ENCODE data around the gene PECR.

Gene PECR

DNA sequence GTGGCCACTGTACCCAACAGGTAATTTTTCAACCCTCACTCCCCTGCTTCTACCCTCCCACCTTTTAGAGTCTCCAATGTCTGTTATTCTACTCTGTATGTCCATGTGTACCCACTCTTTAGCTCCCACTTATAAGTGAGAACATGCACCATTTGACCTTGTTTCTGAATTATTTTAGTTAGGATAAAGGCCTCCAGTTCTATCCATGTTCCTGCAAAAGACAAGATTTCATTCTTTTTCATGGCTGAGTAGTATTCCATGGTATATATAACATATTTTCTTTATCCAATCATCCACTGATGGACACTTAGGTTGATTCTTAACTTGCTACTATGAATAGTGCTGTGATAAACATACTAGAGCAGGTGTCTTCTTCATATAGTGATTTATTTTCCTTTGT is 9.1 kb downstream of the PECR start:
- DNase-seq: no peak

DNA sequence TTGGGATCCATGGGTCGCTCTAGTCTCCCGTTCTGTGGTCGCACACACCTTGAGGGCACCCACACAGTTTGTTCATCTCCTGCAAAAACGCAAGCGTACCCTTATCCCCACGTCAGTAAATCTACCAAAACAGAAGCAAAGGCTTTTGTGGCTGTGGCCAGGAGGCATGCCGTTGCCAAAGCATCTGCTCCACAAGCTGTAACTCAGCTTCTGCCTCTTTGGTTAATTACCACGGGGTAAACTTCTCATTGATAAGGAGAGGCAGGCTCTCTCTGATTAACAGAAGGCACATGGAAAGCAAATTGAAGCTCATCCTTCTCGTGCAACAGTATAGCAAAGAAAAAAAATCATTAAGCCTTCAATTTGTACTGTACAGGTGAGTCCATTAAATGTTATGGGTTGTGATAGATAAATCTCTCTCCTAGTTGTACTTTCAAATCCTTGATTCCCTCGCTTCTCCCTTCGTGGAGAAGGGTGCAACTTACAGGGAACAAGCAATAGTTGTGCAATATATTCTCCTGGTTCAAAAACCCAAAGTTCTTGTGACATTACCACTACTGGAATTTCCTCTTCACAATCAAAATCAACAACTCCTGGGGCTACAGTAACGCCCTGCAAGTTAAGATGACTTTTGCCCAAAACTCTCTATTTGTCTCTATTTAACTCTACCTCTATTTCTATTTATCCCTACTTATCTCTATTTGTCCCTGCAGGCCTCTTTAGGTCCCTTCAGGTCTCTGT is 10.3 kb downstream of the PECR start:
- no peak for DNase-seq

DNA sequence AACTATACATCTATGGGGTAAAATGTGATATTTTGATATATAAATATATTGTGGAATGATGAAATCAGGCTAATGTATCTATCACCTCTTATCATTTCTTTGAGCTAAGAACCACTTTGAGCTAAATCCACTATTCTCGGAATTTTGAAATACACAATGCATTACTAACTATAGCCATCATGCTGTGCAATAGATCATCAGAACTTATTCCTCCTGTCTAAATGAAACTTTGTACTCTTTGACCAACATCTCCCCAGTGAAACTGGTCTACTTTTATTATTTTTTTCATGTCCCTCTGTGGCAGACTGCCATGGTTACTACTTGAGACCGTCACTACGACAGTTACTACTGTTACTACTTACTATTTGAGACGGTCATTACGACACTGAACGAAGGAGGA is 11.4 kb downstream of the PECR start:
- no peak for DNase-seq

DNA sequence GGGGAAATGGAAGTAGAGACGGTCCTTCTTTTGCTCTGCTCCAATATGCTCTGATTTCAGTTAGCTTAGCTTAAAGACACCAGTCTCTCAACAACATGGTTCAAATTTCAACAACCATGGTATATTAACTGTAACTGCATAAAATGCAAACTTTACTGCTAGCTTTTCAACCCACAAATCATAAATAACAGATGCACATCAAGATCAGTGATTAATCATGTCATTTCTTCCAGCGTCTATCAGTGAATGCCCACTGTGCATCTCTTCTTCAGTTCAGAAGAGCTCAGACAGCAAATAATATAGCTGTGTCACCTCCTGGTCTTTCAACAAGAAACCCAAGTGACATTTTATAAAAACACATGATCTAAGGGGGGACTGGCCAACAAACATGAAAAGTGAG is 12.6 kb downstream of the PECR start:
- no peak for DNase-seq

DNA sequence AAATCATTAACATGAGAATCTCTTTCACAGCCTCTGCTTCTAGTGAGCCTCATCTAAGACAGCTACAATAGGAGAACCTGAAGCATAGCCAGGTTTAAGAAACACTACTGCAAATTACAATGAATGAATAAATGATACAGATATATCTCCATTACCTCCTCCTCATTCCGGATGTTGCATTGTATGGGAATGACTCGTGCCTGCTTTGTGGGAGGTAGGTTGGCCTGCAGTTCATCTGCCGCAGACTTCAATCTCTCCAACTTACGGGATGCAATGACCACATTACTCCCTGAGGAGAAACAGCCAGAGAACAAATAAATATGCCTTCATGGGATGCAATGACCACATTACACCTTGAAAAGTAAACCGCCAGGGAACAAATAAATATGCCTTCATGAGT is 15.4 kb downstream of the PECR start:
- no peak for DNase-seq

DNA sequence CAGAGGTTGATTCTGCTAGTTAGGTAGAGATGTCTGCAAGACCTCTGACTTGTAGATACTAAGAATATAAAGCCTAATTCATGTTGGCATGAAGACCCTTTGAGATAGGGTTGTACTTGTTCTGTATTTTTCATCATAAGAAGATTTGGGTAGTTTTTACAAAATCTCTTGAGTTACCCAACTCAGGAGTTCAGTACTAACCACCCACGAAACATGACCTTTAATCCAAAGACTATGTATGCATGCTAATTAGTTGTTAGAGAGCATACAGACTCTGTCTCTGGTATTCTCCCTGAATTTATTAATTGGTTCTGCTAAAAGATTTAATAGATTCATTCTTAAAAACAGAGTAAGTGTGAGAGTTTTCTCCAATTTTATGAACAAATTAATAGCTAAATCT is 16.9 kb downstream of the PECR start:
- no peak for DNase-seq

DNA sequence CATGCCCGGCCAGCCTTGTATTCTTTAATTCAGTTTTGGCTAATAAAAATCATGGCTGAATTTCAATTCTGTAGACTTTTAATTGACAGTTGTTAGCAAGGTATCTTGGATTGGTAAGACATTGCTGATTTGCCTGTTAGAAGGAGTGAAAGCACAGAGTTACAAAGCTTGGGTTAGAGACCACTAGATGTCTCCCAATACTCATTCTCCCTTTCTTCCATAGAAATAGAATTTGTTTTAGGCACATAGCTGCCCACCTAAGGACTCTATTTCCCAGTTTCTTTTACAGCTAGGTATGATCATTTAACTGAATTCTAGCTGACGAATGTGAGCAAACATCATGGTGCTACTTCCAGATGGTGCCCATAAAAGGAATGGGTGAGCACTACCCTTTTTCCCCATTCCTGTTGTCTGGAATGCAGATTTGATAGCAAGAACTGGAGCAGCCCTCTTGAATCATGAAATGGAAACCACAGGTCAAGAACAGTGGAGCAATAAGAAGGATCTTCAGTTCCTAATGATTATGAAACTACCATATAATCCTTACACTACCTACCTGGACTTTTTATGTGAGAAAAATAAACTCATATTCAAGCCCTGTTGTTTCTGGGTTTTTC is 17.5 kb downstream of the PECR start:
- no peak for DNase-seq

DNA sequence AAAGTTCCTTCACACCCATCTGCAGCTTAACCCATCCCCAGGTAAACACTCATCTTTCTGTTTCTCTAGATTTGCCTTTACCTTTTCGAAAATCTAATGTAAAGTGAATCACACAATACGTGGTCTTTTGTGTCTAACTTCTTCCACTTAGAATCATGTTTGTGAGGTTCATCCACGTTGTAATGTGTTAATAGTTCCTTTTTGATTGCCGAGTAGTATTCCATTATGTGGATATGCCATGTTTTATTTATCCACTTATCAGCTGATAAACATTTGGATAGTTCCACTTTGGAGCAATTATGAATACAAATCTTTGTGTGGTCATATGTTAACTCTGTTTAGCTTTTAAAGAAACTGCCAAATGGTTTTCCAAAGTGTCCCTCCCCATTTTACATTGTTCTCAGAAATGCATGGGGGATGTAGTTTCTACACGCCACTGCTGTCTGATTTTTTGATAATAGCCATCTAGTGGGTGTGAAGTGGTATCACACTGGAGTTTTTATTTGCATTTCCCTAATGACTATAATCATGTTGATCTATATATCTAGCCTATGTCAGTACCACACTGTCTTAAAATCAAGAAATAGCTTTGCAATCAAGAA is 22.3 kb downstream of the PECR start:
- DNase-seq: no peak

DNA sequence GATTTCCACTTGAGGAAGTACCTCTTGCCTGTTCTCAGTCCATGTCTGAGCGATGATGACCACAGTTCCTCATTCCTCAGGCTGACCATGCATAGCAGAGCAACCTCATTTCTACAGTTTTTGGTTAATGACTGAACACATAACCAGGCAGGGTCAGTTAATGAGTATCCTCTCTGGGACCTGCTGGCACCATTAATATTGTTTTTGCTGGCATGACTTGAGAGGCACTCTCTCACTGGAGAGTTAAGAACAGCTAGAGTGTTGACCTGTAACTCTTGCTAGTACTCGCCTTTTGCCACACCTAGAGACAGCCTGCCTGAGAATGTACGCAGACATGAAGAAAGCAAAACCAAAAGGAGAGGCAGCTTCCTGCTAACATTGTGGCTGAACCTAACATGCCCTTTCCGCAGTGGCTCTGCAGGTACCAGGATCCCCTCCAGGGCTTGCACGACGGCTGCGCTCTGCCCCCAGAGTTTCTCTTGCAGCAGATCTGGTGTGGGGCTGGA is 23.9 kb downstream of the PECR start:
- peak in 2 of 56 donors; percentile 24 to 29 for DNase-seq

DNA sequence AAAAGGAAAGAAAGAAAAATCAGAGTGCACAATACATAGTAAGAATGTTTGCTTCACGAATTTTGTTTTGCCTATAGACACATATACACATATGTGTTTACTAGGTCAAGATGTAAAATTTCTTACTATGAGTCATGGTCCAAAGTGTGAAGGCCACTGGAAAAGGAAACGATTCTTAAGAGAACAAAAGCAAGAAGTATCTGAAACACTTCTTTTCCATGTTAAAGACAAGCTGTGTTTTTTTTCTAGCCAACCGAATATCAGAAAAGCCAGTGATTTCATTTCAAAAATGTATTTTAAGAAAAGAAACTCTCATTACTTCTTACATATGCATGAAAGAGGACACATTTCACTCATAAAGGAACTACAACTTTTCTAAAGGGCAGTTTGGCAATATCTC is 24.9 kb downstream of the PECR start:
- DNase-seq: no peak

DNA sequence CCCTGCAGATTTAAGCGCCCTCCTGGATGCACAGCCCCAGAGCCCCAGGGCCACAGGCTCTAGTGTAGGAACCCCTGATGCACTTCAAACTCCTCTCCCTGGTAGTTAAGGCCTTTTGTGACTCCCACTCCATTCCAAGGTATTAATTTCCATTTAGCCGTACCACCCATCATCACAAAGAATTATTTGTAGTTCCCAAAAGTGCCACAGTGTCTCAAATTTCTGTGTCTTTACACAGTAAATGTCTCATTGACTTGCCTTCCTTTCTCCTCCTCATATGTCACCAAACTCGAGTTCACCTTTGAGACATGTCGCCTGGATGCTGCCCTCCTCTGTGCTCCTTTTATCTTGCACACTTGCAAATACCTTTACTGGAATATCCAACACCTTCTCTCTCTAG is 25.9 kb downstream of the PECR start:
- DNase-seq: no peak

DNA sequence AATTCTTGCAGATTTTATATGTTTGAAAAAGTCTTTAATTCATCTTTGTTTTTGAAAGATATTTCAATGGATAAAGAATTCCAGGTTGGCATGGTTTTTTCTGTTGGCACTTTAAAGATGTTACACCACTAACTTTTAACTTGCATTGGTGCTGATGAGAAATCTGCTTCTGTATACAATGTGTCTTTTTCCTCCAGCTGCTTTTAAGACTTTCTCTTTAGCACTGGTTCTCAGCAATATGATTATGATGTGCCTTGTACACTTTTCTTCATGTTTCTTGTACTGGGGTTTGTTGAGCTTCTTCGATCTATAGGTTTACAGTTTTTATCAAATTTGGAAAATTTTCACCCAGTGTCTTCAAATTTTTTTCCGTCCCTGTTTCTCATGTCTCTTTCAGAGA is 29.2 kb downstream of the PECR start:
- DNase-seq: no peak

DNA sequence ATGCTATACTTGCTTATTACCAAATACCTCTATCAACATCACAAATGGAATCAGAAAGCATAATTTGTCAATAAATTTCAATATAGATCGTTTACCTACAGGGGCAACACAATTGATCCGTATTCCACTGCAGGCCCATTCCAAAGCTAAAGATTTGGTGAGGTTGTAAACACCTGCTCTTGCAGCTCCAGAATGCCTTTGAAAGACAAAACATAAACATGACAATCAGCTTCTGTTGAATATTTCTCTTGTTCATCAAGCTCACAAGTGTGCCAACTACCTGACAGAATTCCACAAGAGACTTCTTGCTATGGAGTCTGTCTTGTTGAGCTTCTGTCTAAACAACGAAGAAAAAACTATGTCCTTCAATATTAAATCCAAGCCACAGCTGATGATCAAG is 30.3 kb downstream of the PECR start:
- no peak for DNase-seq

DNA sequence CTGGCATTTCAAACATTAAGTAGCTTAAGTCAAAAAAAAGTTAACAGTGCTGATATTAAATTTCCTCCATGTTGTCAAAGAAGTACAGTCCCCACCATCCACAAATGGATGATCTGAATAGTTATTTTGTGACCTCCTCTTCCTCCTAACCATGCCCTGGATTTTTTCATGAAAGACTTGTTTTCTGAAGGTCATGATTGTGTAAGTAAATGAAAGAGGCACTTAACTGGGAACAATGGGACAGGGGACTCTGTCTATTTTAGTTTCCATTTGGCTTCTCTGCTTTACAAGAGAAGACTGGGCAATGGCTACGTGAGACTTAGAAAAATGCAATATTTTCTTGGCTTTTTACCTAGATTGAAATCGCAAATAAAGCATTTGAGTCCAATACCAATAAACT is 32.2 kb downstream of the PECR start:
- no peak for DNase-seq

DNA sequence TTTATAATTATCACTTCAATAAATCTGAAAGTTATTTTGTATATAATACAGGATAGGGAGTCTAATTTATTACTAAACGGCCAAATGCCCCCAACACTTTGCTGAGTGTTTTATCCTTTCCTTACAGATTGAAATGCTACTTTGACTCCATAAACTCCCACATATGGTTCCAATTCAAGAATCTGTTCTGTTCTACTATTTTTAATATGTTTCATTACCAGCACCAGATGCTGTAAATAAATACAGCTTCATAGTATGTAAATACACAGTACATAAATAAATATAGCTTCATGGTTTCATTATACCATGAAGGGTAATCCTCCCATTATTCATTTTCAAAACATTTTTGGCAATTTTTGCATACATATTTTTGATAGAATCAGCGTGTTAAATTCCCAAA is 34.2 kb downstream of the PECR start:
- DNase-seq: no peak

DNA sequence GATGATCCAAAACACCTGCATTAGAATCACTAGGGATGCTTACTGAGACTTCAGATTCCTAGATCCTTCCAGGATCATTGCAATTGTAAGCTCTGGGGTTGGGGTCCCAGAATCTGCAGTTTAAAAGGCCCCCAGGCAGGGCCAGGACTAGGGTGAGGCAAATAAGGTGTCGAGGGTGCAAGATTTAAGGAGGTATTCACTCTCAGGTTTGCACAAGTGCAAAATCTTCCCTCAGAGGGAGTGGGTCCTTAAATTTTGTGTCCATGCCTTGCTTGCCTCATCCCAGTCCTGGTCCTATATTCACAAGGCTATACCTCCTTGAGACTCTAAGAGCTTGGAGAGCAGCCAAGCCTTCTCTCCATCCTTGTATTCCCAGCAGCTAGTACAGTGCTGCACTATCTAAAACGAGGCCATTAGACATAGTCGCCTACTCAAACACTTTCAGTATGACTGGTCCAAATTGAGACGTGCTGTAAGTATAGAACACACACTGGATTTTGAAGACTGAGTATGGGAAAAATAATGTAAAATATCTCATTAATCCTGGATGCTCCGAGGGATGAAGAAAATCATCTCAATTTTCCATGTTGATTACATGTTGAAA is 36.6 kb downstream of the PECR start:
- peak in 3 of 56 donors; percentile 3 to 5 (median 4) for DNase-seq

DNA sequence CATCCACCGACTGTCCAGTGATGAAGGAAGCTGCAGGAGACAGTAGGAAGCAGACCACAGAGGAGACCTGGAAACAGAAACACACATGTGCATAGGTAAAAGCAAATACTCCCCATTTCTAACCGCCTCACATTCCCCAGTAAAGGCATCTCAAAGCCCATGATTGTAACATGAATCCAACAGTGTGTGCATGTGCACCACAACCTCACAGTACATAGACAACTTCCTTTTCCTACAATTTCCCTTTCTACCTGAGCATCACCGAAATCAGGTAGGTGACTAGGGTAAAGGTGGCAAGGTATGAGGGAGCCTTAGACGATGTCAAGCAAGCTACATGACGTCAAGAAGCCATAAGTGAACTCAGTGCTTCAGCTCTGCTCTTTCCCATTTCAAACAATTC is 37.7 kb downstream of the PECR start:
- no peak for DNase-seq

DNA sequence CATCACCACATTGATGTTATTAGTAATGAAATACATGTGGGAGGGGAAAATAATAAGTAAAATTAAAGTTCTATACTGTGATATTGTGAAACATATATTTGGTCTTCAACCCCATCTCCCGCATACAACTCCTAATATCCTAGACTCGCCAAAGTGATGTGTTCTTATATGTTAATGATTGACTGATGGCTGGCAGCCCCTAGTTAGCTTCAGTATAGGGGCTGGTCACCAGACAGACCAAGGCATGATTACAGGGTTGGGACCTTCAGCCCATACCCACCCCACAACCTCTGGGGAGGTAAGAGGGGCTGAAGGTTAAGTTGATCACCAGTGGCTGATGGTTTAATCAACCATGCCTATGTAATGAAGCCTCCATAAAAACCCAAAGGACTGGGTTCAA is 40.2 kb downstream of the PECR start:
- no peak for DNase-seq

DNA sequence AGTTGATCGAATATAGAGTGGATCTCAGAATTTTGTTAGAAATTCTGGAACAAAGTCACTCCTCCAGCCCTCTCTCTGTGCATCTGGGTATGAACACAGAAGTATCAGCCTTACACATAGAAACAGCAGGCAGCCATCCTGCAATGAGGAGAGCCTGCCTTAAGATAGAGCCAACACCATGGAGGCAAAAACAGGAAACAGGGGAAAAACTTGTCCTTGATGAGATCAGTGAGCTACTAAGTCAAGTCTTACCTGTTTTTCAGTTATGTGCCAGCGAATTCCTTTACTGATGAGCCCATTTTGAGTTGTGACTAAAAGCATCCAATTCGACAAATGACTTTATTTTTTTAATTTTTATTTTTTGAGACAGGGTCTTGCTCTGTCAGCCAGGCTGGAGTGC is 41.7 kb downstream of the PECR start:
- DNase-seq: no peak

DNA sequence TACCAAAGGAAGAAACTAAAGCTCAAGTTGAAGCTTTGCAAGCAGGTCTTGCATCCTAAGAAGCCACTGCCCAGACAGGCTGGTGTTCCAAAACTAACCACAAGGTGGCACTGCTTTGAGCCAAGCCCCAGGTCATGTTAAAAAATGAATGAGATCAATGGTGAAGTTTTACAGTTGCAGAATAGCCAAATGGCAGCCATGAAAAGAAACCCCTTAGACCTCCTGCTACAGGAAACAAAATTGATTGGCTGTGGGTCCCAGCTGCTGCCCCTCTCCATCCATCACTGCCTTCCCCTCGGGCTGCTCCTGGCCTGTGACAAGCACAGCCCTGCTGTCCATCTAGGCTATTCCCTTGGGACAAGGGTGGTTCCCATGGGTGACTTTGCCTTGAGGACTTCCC is 47.5 kb downstream of the PECR start:
- DNase-seq: peak in 43 of 56 donors; percentile 2 to 82 (median 24)

DNA sequence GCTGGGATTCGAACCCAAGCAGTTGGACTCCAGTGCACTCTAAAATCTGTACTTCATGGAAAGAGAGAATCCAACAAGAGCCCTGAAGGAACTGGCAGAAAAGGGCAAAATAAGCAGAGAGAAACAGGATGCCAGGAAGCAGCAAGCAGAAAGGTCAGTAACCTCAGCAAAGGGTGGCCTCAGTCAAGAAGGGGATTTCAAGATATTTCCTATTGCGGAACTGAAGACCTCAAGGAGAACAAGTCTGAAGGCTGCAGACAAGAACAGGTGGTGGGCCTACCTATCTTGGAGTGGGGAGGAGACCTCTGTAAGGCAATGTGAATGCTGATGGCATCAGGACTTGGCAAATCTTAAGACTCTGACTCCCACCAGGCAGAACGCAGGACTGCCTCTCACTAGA is 48.2 kb downstream of the PECR start:
- DNase-seq: no peak

DNA sequence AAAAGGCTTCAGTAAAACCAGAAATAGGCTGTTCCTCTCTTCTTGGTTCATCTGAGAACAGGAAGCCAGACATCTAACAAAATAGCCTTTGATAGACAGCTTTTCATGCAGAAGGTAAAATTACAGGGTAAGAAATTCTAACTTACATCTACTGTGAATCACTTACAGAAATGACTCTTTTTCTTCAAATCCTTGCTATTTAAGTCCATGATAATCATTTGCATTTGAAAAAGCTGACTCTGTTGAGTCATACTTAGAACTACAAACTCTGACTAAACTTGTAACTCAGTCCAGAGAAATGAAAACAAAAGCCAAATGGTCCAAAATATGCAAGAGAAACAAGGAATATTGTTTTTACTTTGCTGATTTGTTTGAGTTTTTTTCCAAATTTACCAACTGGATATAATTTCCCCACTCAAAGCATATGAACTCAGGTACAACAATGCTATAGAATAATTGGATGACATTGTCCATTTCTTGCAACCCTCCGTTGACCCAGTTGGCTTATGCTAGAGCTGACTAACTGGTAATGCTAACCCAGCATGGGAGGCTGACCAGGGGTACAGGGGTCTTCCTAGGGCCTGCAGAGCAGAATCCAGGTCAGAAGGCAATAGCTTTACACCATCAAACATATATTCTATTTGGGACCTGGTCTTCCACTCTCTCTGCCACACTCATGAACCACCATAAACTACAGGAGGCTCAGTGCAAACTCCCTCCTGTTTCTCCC is 49.5 kb downstream of the PECR start:
- no peak for DNase-seq
